Measurements from ENCODE around the gene PRKCA.

The PRKCA gene

GRCh38 chr17:66301864-66302741 is at the start of gene PRKCA:
PRKCA (plus strand) TSS chr17:66302613.
- DNase-seq = peak; percentile 76

- DNase-seq = peak; percentile 12
Measured at GRCh38 chr17:66253458-66253857, 49.0 kb upstream of the PRKCA start.

GRCh38 chr17:66255112-66255511 is 47.3 kb upstream of the PRKCA start:
- DNase-seq = peak; percentile 88

- no peak for DNase-seq
Measured at GRCh38 chr17:66255527-66255971, 46.9 kb upstream of the PRKCA start.

- no peak for DNase-seq
Measured at GRCh38 chr17:66260275-66260674, 42.1 kb upstream of the PRKCA start.

GRCh38 chr17:66260688-66261087 is 41.7 kb upstream of the PRKCA start:
- no peak for DNase-seq

GRCh38 chr17:66262767-66263166 is 39.6 kb upstream of the PRKCA start:
- no peak for DNase-seq

- DNase-seq = no peak
Measured at GRCh38 chr17:66264696-66265095, 37.7 kb upstream of the PRKCA start.

GRCh38 chr17:66268247-66268927 is 34.0 kb upstream of the PRKCA start:
- no peak for DNase-seq

GRCh38 chr17:66270106-66270505 is 32.3 kb upstream of the PRKCA start:
- no peak for DNase-seq

- no peak for DNase-seq
Measured at GRCh38 chr17:66271512-66271911, 30.9 kb upstream of the PRKCA start.

- DNase-seq = no peak
Measured at GRCh38 chr17:66272811-66273585, 29.4 kb upstream of the PRKCA start.

- DNase-seq = no peak
Measured at GRCh38 chr17:66273586-66273848, 28.9 kb upstream of the PRKCA start.

- DNase-seq = peak; percentile 20
Measured at GRCh38 chr17:66275651-66276050, 26.8 kb upstream of the PRKCA start.

GRCh38 chr17:66276328-66276937 is 26.0 kb upstream of the PRKCA start:
- DNase-seq = no peak

GRCh38 chr17:66277191-66277590 is 25.2 kb upstream of the PRKCA start:
- DNase-seq = no peak

- DNase-seq = no peak
Measured at GRCh38 chr17:66281661-66282369, 20.6 kb upstream of the PRKCA start.

GRCh38 chr17:66283296-66283934 is 19.0 kb upstream of the PRKCA start:
- DNase-seq = no peak

- no peak for DNase-seq
Measured at GRCh38 chr17:66283971-66284370, 18.4 kb upstream of the PRKCA start.

- no peak for DNase-seq
Measured at GRCh38 chr17:66285149-66285548, 17.3 kb upstream of the PRKCA start.

GRCh38 chr17:66287911-66288310 is 14.5 kb upstream of the PRKCA start:
- no peak for DNase-seq

GRCh38 chr17:66290101-66290722 is 12.2 kb upstream of the PRKCA start:
- peak; percentile 44 for DNase-seq
